Left kidney (tissue), 8 donors: ENCODE data around the gene MYOCD. TPM values are rescaled to one million over a fixed set of nuclear protein-coding genes. Genes with fewer than 3 reads are reported as not detected.
"Not testable (repeated sequence)": the region's sequence is repeated elsewhere in the genome, so short reads cannot be mapped to it uniquely, and the experiment has no call there.

Source experiments
- DNase-seq: peaks from one replicate; pipeline ENCODE4 v3.0.0-alpha.2; 2013
- long read RNA-seq, 8 donors: transcript quantifications; one replicate each; lab custom pipeline, GENCODE V29; 2026
- polyA plus RNA-seq: library from polyadenylated mRNA; unstranded; fragments of 120-200 nt; gene quantifications from one replicate; pipeline ENCODE4 v1.2.1, GENCODE V29; 2013; ENCODE audit not compliant: insufficient read length

The MYOCD gene
- polyA plus RNA-seq = 8.2 TPM
- long read RNA-seq, donor 1 = 0 reads
- long read RNA-seq, donor 2 = 0 reads
- long read RNA-seq, donor 3 = 0 reads
- long read RNA-seq, donor 4 = 0 reads
- long read RNA-seq, donor 5 = 0 reads
- long read RNA-seq, donor 6 = 0 reads
- long read RNA-seq, donor 7, full-length matches to known transcripts = 1 of 1 reads
- long read RNA-seq, donor 7, partial matches to known transcripts = 0 of 1 reads
- long read RNA-seq, donor 7, other reads (novel, unspliced or antisense) = 0 of 1 reads
- long read RNA-seq, donor 8 = 0 reads

GRCh38 chr17:12665263-12666210 is at the start of gene MYOCD:
TSS of gene MYOCD (plus strand) at chr17:12665890. CDS start at chr17:12666189, 299 bp downstream.
- DNase-seq = peak; percentile 50

GRCh38 chr17:12616161-12616560 is 49.5 kb upstream of the MYOCD start:
- DNase-seq = no peak

- no peak for DNase-seq
Measured at GRCh38 chr17:12618557-12618956, 47.1 kb upstream of the MYOCD start.

GRCh38 chr17:12619459-12620199 is 46.1 kb upstream of the MYOCD start:
- no peak for DNase-seq

- no peak for DNase-seq
Measured at GRCh38 chr17:12620200-12620720, 45.4 kb upstream of the MYOCD start.

GRCh38 chr17:12622726-12623125 is 43.0 kb upstream of the MYOCD start:
- DNase-seq = no peak

GRCh38 chr17:12623220-12623848 is 42.4 kb upstream of the MYOCD start:
- no peak for DNase-seq

GRCh38 chr17:12624211-12624610 is 41.5 kb upstream of the MYOCD start:
- no peak for DNase-seq

GRCh38 chr17:12625092-12625491 is 40.6 kb upstream of the MYOCD start:
- no peak for DNase-seq

GRCh38 chr17:12627177-12627629 is 38.5 kb upstream of the MYOCD start:
- no peak for DNase-seq

- no peak for DNase-seq
Measured at GRCh38 chr17:12627781-12628451, 37.8 kb upstream of the MYOCD start.

- no peak for DNase-seq
Measured at GRCh38 chr17:12631076-12631475, 34.6 kb upstream of the MYOCD start.

GRCh38 chr17:12632785-12633184 is 32.9 kb upstream of the MYOCD start:
- DNase-seq = no peak

- no peak for DNase-seq
Measured at GRCh38 chr17:12634789-12635414, 30.8 kb upstream of the MYOCD start.

- not testable (repeated sequence) for DNase-seq
Measured at GRCh38 chr17:12635996-12636395, 29.7 kb upstream of the MYOCD start.

GRCh38 chr17:12637015-12637414 is 28.7 kb upstream of the MYOCD start:
- no peak for DNase-seq

- DNase-seq = no peak
Measured at GRCh38 chr17:12637745-12638651, 27.7 kb upstream of the MYOCD start.

GRCh38 chr17:12640364-12640763 is 25.3 kb upstream of the MYOCD start:
- no peak for DNase-seq

- no peak for DNase-seq
Measured at GRCh38 chr17:12641084-12641483, 24.6 kb upstream of the MYOCD start.
